A673 (cell line): ENCODE data around the gene PID1. TPM values are rescaled to one million over a fixed set of nuclear protein-coding genes. Genes with fewer than 3 reads are reported as not detected.

Source experiments
- BruUV-seq: library from RNA; stranded (reverse); fragments of 400-500 nt; replicated peaks from 2 replicates; lab custom pipeline; 2021; lab: Mats Ljungman, UMichigan
- CTCF ChIA-PET: fragments of 300-600 bp; sonication (Branson Sonifier 250); formaldehyde crosslinking; loops from one replicate; lab custom pipeline; 2022; ENCODE audit warnings: antibody characterized with exemption; lab: Charles Lee
- POLR2A ChIA-PET: fragments of 300-600 bp; sonication (Branson Sonifier 250); formaldehyde crosslinking; loops from one replicate; lab custom pipeline; 2022; ENCODE audit warnings: antibody characterized with exemption; ENCODE audit not compliant: low non-redundant PET; lab: Charles Lee
- DNase-seq: peaks from one replicate; pipeline ENCODE4 v3.0.0-alpha.2; 2015; ENCODE audit warnings: low spot score
- H3K27ac ChIP-seq: fragments of 200-600 bp; sonication (generic); 2 replicates; pipeline ENCODE4 v1.5.1; 2016; ENCODE audit warnings: mixed run types, low read depth, mild to moderate bottlenecking, mixed read lengths, antibody characterized with exemption, low read length; ENCODE audit not compliant: poor library complexity, severe bottlenecking
- H3K27me3 ChIP-seq: fragments of 200-600 bp; sonication (generic); replicated peaks from 2 replicates; pipeline ENCODE4 v1.6.1; 2017; ENCODE audit warnings: mixed run types, low read depth, mild to moderate bottlenecking, mixed read lengths, antibody characterized with exemption, low read length; ENCODE audit not compliant: insufficient read depth, poor library complexity
- H3K36me3 ChIP-seq: fragments of 200-600 bp; sonication (generic); 2 replicates; pipeline ENCODE4 v1.6.1; 2016; ENCODE audit warnings: mixed run types, mild to moderate bottlenecking, mixed read lengths, antibody characterized with exemption, low read length; ENCODE audit not compliant: insufficient read depth, poor library complexity, severe bottlenecking
- H3K4me1 ChIP-seq: fragments of 200-600 bp; sonication (generic); 2 replicates; pipeline ENCODE4 v1.6.1; 2017; ENCODE audit warnings: mixed run types, mild to moderate bottlenecking, mixed read lengths, antibody characterized with exemption, low read length; ENCODE audit not compliant: insufficient read depth, poor library complexity, severe bottlenecking
- H3K4me3 ChIP-seq: fragments of 200-600 bp; sonication (generic); 2 replicates; pipeline ENCODE4 v1.5.1; 2016; ENCODE audit warnings: low read depth, mixed run types, mild to moderate bottlenecking, mixed read lengths, low read length; ENCODE audit not compliant: poor library complexity, severe bottlenecking
- H3K9me3 ChIP-seq: fragments of 200-600 bp; sonication (generic); 2 replicates; pipeline ENCODE4 v1.6.1; 2016; ENCODE audit warnings: mixed run types, low read depth, mild to moderate bottlenecking, mixed read lengths, antibody characterized with exemption, low read length; ENCODE audit not compliant: poor library complexity, severe bottlenecking
- EZH2 ChIP-seq: fragments of 200-600 bp; sonication (generic); IDR thresholded peaks from 2 replicates; pipeline ENCODE4 v1.6.1; 2017; ENCODE audit warnings: borderline replicate concordance, low read depth, mild to moderate bottlenecking, mixed read lengths, antibody characterized with exemption, low read length; ENCODE audit not compliant: poor library complexity, severe bottlenecking
- intact Hi-C: fragments of 100-400 bp; cut with micrococcal nuclease; formaldehyde crosslinking; loops from one replicate; pipeline ENCODE4 v1.10.0; 2022; ENCODE audit not compliant: unreplicated experiment
- total RNA-seq: library from RNA; stranded (reverse); gene quantifications from 2 replicates; pipeline ENCODE4 v1.2.3, GENCODE V29; 2021
- TF ChIP-seq, protein P1 (sequence below): fragments of 300-800, 200-600 bp; sonication (generic); conservative IDR thresholded peaks from 2 replicates; pipeline ENCODE4 v1.5.1; 2017; ENCODE audit warnings: low read depth, mild to moderate bottlenecking, antibody characterized with exemption, low read length, moderate library complexity, mixed read lengths

Gene PID1
- total RNA-seq, 1 experiment from 2014 or later: 1.5 TPM

DNA sequence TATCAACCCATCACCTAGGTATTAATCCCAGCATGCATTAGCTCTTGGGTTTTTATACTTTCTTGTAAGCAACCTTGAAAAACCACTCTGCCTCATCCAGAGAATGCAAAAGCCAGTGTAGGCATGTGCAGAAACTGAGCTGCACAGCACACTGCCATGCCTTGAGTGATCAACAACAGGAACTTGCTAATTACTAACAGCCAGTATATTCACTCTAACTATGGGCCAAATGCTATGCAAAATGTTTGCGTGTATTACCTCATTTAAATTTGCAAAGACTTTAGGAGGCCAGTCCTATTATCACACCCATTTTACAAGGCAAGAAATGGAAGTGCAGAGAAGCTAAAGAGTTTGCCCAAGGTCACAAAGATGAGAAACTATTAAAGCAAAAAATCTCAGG is 169.8 kb downstream of the PID1 start:
- TF ChIP-seq, protein P1, sequence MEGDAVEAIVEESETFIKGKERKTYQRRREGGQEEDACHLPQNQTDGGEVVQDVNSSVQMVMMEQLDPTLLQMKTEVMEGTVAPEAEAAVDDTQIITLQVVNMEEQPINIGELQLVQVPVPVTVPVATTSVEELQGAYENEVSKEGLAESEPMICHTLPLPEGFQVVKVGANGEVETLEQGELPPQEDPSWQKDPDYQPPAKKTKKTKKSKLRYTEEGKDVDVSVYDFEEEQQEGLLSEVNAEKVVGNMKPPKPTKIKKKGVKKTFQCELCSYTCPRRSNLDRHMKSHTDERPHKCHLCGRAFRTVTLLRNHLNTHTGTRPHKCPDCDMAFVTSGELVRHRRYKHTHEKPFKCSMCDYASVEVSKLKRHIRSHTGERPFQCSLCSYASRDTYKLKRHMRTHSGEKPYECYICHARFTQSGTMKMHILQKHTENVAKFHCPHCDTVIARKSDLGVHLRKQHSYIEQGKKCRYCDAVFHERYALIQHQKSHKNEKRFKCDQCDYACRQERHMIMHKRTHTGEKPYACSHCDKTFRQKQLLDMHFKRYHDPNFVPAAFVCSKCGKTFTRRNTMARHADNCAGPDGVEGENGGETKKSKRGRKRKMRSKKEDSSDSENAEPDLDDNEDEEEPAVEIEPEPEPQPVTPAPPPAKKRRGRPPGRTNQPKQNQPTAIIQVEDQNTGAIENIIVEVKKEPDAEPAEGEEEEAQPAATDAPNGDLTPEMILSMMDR: no peak
- no peak for TF ChIP-seq EZH2
- intact Hi-C loops: no loop called here
- POLR2A ChIA-PET: no interaction called here

DNA sequence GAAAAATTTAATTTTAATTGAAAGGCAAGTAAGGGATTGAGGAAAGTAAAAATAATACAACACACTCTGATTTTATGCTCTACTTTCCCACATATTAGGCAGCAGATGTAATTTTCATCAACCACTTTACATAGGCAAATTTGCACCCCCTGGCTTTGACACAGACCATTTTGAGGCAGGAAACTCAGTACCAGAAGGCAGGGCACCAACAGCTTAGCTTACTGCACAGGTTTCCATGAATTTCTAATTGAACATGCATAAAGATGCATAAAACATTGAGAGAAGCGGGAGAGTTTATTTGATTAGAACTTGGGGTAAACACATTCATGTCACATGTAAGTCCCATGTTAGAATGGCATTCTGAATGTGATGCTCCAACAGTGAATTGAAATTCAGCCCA is 171.9 kb downstream of the PID1 start:
- DNase-seq: no peak
- Histone ChIP-seq H3K4me3 (no peak overlapping the region), H3K36me3 (no peaks in the 10 kb centered on the region), H3K4me1 (no peaks in the 10 kb centered on the region), H3K9me3 (no peaks in the 10 kb centered on the region), H3K27me3 (no peaks in the 10 kb centered on the region), H3K27ac (no peak overlapping the region)
- ChIA-PET CTCF (no interaction called here), POLR2A (interaction anchor here (0.6 kb wide), 1 partner anchor 174 kb away, joined by 3 read pairs; no protein-coding TSS in a partner anchor)
- no TSS peak for BruUV-seq
- no peak for TF ChIP-seq EZH2
- TF ChIP-seq, protein P1: no peak
- intact Hi-C loops: no loop called here

More for the DNA sequence above, 169.8 kb downstream of the PID1 start:
- BruUV-seq: no TSS peak
- no peak overlapping the region for H3K4me3 ChIP-seq
- DNase-seq: no peak
- H3K27ac ChIP-seq: no peak overlapping the region
- no peaks in the 10 kb centered on the region for H3K27me3 ChIP-seq
- H3K4me1 ChIP-seq: no peaks in the 10 kb centered on the region
- H3K9me3 ChIP-seq: no peaks in the 10 kb centered on the region
- no peaks in the 10 kb centered on the region for H3K36me3 ChIP-seq
- CTCF ChIA-PET: no interaction called here

DNA sequence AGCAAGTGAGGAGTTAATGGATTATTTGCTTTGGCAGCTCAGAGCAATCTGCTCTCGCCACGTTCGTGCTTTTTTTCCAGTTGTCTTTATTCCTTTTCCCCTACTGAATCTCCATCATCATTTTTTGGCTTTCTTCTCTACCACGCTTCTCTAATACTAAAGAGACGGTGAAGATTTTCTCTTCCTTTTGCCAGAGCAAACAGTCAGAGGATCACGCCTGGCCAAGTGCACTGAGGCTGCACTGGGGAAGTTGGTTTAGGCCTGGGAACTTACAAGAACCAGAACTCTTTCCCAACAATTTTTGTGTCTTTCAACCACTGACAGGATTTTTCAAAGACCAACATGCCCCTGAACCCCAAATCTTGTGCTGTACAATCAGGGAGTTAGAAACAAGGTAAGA is 172.3 kb downstream of the PID1 start:
- POLR2A ChIA-PET: no interaction called here
- H3K36me3 ChIP-seq: no peaks in the 10 kb centered on the region
- TF ChIP-seq, protein P1: no peak
- no peak for TF ChIP-seq EZH2
- H3K4me3 ChIP-seq: no peak overlapping the region
- no peak overlapping the region for H3K27ac ChIP-seq
- H3K9me3 ChIP-seq: no peaks in the 10 kb centered on the region
- no peak for DNase-seq
- CTCF ChIA-PET: no interaction called here
- H3K27me3 ChIP-seq: no peaks in the 10 kb centered on the region
- no peaks in the 10 kb centered on the region for H3K4me1 ChIP-seq
- no TSS peak for BruUV-seq
- intact Hi-C loops: no loop called here
